ENCODE data around the gene ADRB1. TPM values are rescaled to one million over a fixed set of nuclear protein-coding genes. Genes with fewer than 3 reads are reported as not detected.

ADRB1 gene
- polyA plus RNA-seq, 1 of the 3 experiments (the other 2 are of a cell fraction) = not detected

DNA sequence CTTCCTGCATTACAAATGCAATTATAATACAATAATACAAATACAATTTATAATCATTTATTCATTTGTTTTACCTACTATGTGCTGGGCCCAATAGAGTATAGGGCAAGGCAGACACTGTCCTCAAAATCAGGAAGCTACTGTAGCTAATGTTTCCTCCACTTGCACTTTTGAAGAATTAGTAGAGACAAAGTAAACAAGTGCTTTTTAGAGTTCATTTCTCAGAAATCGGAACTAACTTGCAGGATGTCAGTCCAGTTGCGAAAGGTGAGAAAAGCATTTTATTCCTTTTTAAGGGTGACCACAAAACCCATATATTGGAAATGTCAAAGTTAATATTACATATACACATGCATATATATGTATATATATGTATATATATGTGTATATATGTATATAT, 14.2 kb downstream of the ADRB1 start:
- POLR2A ChIA-PET = no interaction called here
- Histone ChIP-seq H3K9me3 (no peaks in the 10 kb centered on the region; the same call in 1 of the 2 replicates), H3F3A (replicated peaks; ENCODE audit: insufficient read depth) (no peaks in the 10 kb centered on the region), H2AFZ (ENCODE audit: low read depth) (no peak overlapping the region), H3K9me2 (no peaks in the 10 kb centered on the region), H4K20me1 (ENCODE audit: insufficient read depth) (no peaks in the 10 kb centered on the region), H3K36me3 (replicated peaks in 1 of 2; ENCODE audit: control insufficient read depth in 1 of 2, insufficient read depth in 2 of 2, low read length in 1 of 2) (no peaks in the 10 kb centered on the region), H3K4me1 (ENCODE audit: control insufficient read depth in 1 of 2, insufficient read depth in 2 of 2, low read depth in 1 of 2, low read length in 1 of 2) (no peaks in the 10 kb centered on the region; a peak in 1 of 4 replicates), H3K27ac (ENCODE audit: low read depth in 2 of 2, low read length in 1 of 2) (no peak overlapping the region), H3K27me3 (ENCODE audit: insufficient read depth) (no peaks in the 10 kb centered on the region; the same call in 1 of the 2 replicates), H3K4me2 (no peak overlapping the region), H3K4me3 (ENCODE audit: low read depth in 2 of 2, low read length in 1 of 2) (no peak overlapping the region), H3K79me2 (ENCODE audit: insufficient read depth) (no peaks in the 10 kb centered on the region), H3K9ac (no peak overlapping the region)
- CTCF ChIA-PET = no interaction called here
- DNase-seq = no peak
- TF ChIP-seq PBX3 (IDR thresholded peaks at IDR 0.05) (no peak), GABPA (IDR thresholded peaks at IDR 0.05; ENCODE audit: low read depth) (no peak), RFX5 (IDR thresholded peaks at IDR 0.05; ENCODE audit: low read length) (no peak), MEF2A (IDR thresholded peaks at IDR 0.05; ENCODE audit: borderline replicate concordance, low read depth) (no peak), REST (IDR thresholded peaks at IDR 0.05; ENCODE audit: low read depth, low read length) (no peak), EP300 (IDR thresholded peaks at IDR 0.05; ENCODE audit: borderline replicate concordance in 1 of 2, low read depth in 1 of 2, low read length in 1 of 2) (no peak), USF1 (IDR thresholded peaks at IDR 0.05; ENCODE audit: borderline replicate concordance, low read depth) (no peak), TCF12 (IDR thresholded peaks at IDR 0.05) (no peak)
- WGBS (ENCODE audit: low lambda C conversion rate) = 85% methylated on average over 2 of the region's 2 CpGs

GRCh38 chr10:114058297-114058696, 14.6 kb downstream of the ADRB1 start:
- Histone ChIP-seq H3K9me2 (no peaks in the 10 kb centered on the region), H3K27ac (ENCODE audit: low read depth in 2 of 2, low read length in 1 of 2) (no peak overlapping the region), H3K27me3 (ENCODE audit: insufficient read depth) (no peaks in the 10 kb centered on the region; the same call in 1 of the 2 replicates), H4K20me1 (ENCODE audit: insufficient read depth) (no peaks in the 10 kb centered on the region), H3K79me2 (ENCODE audit: insufficient read depth) (no peaks in the 10 kb centered on the region), H3K9ac (no peak overlapping the region), H3K36me3 (replicated peaks in 1 of 2; ENCODE audit: control insufficient read depth in 1 of 2, insufficient read depth in 2 of 2, low read length in 1 of 2) (no peaks in the 10 kb centered on the region), H3K9me3 (no peaks in the 10 kb centered on the region; the same call in 1 of the 2 replicates), H3F3A (replicated peaks; ENCODE audit: insufficient read depth) (no peaks in the 10 kb centered on the region), H3K4me1 (ENCODE audit: control insufficient read depth in 1 of 2, insufficient read depth in 2 of 2, low read depth in 1 of 2, low read length in 1 of 2) (no peaks in the 10 kb centered on the region; a peak in 1 of 4 replicates), H3K4me3 (ENCODE audit: low read depth in 2 of 2, low read length in 1 of 2) (no peak overlapping the region), H2AFZ (ENCODE audit: low read depth) (no peak overlapping the region), H3K4me2 (no peak overlapping the region)
- ChIA-PET CTCF (no interaction called here), POLR2A (no interaction called here)
- no peak for DNase-seq
- TF ChIP-seq RXRA (IDR thresholded peaks at IDR 0.05; ENCODE audit: borderline replicate concordance, low read depth) = no peak
- no peak for TF ChIP-seq FOSL2 (IDR thresholded peaks at IDR 0.05; ENCODE audit: borderline replicate concordance, low read depth)
- 25% methylated on average over 1 of the region's 1 CpG for WGBS (ENCODE audit: low lambda C conversion rate)

All from SK-N-SH (cell line).